ENCODE data around the gene PDE8B. TPM values are rescaled to one million over a fixed set of nuclear protein-coding genes. Genes with fewer than 3 reads are reported as not detected.
A peak's percentile ranks its signal among the peaks of the same experiment; 100 is the strongest.

Gene PDE8B
- total RNA-seq, 4 donors from 2014 or later, result 0.79 to 2.7 (median 1.4) TPM; not detected in 1

- no peaks in the 10 kb centered on the region for H3K9me3 ChIP-seq
- TF ChIP-seq CTCF (IDR thresholded peaks at IDR 0.05) (no peak), POLR2A (IDR thresholded peaks at IDR 0.05) (no peak)
- H3K4me1 ChIP-seq, result peaks cover 0 to 2% (median 0%) of the 10 kb centered on the region in 3 donors
- H3K27ac ChIP-seq, result no peak overlapping the region
- no peak for DNase-seq
- H3K4me3 ChIP-seq, result no peak overlapping the region
- peaks cover 0 to 22% (median 2%) of the 10 kb centered on the region in 4 donors for H3K27me3 ChIP-seq
- WGBS, 2 donors, result 33 to 49% methylated on average over 2 of the region's 2 CpGs
- intact Hi-C loops (cut with DNase I), result no loop called here
- H3K36me3 ChIP-seq, result no peaks in the 10 kb centered on the region
These were observed 5.5 kb upstream of the PDE8B start for GRCh38 chr5:77204967-77205366.

- no peaks in the 10 kb centered on the region for H3K9me3 ChIP-seq
- TF ChIP-seq CTCF (IDR thresholded peaks at IDR 0.05), result no peak
- TF ChIP-seq POLR2A (IDR thresholded peaks at IDR 0.05), result no peak
- peaks cover 0 to 59% (median 9%) of the 10 kb centered on the region in 4 donors for H3K27me3 ChIP-seq
- H3K4me3 ChIP-seq, result no peak overlapping the region
- no peaks in the 10 kb centered on the region for H3K36me3 ChIP-seq
- peaks cover 4 to 16% (median 9%) of the 10 kb centered on the region in 3 donors for H3K4me1 ChIP-seq
- no peak for DNase-seq
- 50 to 80% methylated on average over 1 of the region's 1 CpG for WGBS, 2 donors
- H3K27ac ChIP-seq, result no peak overlapping the region
- intact Hi-C loops (cut with DNase I), result no loop called here
These were observed 1.8 kb upstream of the PDE8B start for GRCh38 chr5:77208507-77209163.

- Histone ChIP-seq H3K4me3 (peak overlapping the region in 3 of 4 donors; percentile 46 to 75 (median 59)), H3K27ac (peak overlapping the region in 1 of 4 donors; percentile 64), H3K4me1 (peaks cover 4 to 16% (median 9%) of the 10 kb centered on the region in 3 donors), H3K36me3 (no peaks in the 10 kb centered on the region), H3K27me3 (peaks cover 0 to 68% (median 9%) of the 10 kb centered on the region in 4 donors), H3K9me3 (no peaks in the 10 kb centered on the region)
- TF ChIP-seq POLR2A (IDR thresholded peaks at IDR 0.05), result no peak
- TF ChIP-seq CTCF (IDR thresholded peaks at IDR 0.05), result no peak
- no peak for DNase-seq
- 71 to 74% methylated on average over 7 to 13 of the region's 14 CpGs for WGBS, 2 donors
- intact Hi-C loops (cut with DNase I), result no loop called here
These were observed 887 bp upstream of the PDE8B start for GRCh38 chr5:77209495-77210090.

- Histone ChIP-seq H3K27me3 (peaks cover 0 to 84% (median 9%) of the 10 kb centered on the region in 4 donors), H3K27ac (peak overlapping the region in 2 of 4 donors; percentile 21 to 64)
- 3 to 13% methylated on average over 7 of the region's 61 CpGs for WGBS, 2 donors
These were observed 647 bp downstream of the PDE8B start for GRCh38 chr5:77210964-77211690.

GRCh38 chr5:77211691-77212047 is 1.2 kb downstream of the PDE8B start:
- peak overlapping the region; percentile 34 to 75 (median 52) for H3K4me3 ChIP-seq
- intact Hi-C loops (cut with DNase I), result no loop called here
- DNase-seq, result no peak
- no peaks in the 10 kb centered on the region for H3K36me3 ChIP-seq
- H3K27ac ChIP-seq, result no peak overlapping the region
- H3K9me3 ChIP-seq, result no peaks in the 10 kb centered on the region
- peaks cover 0 to 81% (median 9%) of the 10 kb centered on the region in 4 donors for H3K27me3 ChIP-seq
- H3K4me1 ChIP-seq, result peaks cover 4 to 16% (median 9%) of the 10 kb centered on the region in 3 donors
- TF ChIP-seq POLR2A (IDR thresholded peaks at IDR 0.05), result no peak
- TF ChIP-seq CTCF (IDR thresholded peaks at IDR 0.05), result no peak
- WGBS, 2 donors, result 16 to 24% methylated on average over 7 to 10 of the region's 10 CpGs

More at GRCh38 chr5:77210964-77211690, 647 bp downstream of the PDE8B start:
- no peak for TF ChIP-seq POLR2A (IDR thresholded peaks at IDR 0.05)
- DNase-seq, result no peak
- Histone ChIP-seq H3K36me3 (no peaks in the 10 kb centered on the region), H3K4me3 (peak overlapping the region; percentile 34 to 75 (median 52)), H3K4me1 (peaks cover 4 to 16% (median 9%) of the 10 kb centered on the region in 3 donors), H3K9me3 (no peaks in the 10 kb centered on the region)
- intact Hi-C loops (cut with DNase I), result no loop called here

All from esophagus squamous epithelium (tissue), 5 donors.